PC-9 (cell line): ENCODE results near the gene SLC41A3. TPM values are rescaled to one million over a fixed set of nuclear protein-coding genes. Genes with fewer than 3 reads are reported as not detected.

Experiments
- BruUV-seq: library from RNA; stranded (reverse); fragments of 400-500 nt; replicated peaks from 2 replicates; lab custom pipeline; 2021; lab: Mats Ljungman, UMichigan
- CTCF ChIA-PET: fragments of 300-600 bp; sonication (Branson Sonifier 250); formaldehyde crosslinking; loops from one replicate; lab custom pipeline; 2022; ENCODE audit warnings: antibody characterized with exemption; lab: Charles Lee
- POLR2A ChIA-PET: fragments of 300-600 bp; sonication (Branson Sonifier 250); formaldehyde crosslinking; loops from one replicate; lab custom pipeline; 2022; ENCODE audit warnings: antibody characterized with exemption; ENCODE audit not compliant: unreplicated experiment; lab: Charles Lee
- DNase-seq, 2 experiments: peaks; one replicate each; pipeline versions ENCODE4 v3.0.0 to v3.0.0-alpha.2; 2015 to 2022; ENCODE audit warnings: mixed read lengths in 1 of 2
- H2AFZ ChIP-seq: fragments of 200-600 bp; sonication (generic); 2 replicates; pipeline ENCODE4 v1.8.1; 2017; ENCODE audit warnings: antibody characterized with exemption
- H3F3A ChIP-seq: fragments of 200-600 bp; sonication (generic); 2 replicates; pipeline ENCODE4 v1.8.1; 2017; ENCODE audit warnings: antibody characterized with exemption, mild to moderate bottlenecking, low read depth; ENCODE audit not compliant: insufficient read depth
- H3K27ac ChIP-seq: fragments of 200-600 bp; sonication (generic); 2 replicates; pipeline ENCODE4 v1.6.1; 2016; ENCODE audit warnings: mixed run types
- H3K27me3 ChIP-seq: fragments of 200-600 bp; sonication (generic); 2 replicates; pipeline ENCODE4 v1.6.1; 2016; ENCODE audit warnings: low read depth, mixed run types; ENCODE audit not compliant: insufficient read depth
- H3K36me3 ChIP-seq: fragments of 200-600 bp; sonication (generic); 2 replicates; pipeline ENCODE4 v1.6.1; 2016; ENCODE audit warnings: low read depth, mixed run types
- H3K4me1 ChIP-seq: fragments of 200-600 bp; sonication (generic); replicated peaks from 2 replicates; pipeline ENCODE4 v1.6.1; 2016; ENCODE audit warnings: mixed run types; ENCODE audit not compliant: insufficient read depth
- H3K4me2 ChIP-seq: fragments of 200-600 bp; sonication (generic); 2 replicates; pipeline ENCODE4 v1.6.1; 2017; ENCODE audit warnings: mixed run types
- H3K4me3 ChIP-seq: fragments of 200-600 bp; sonication (generic); 2 replicates; pipeline ENCODE4 v1.6.1; 2016; ENCODE audit warnings: mixed run types
- H3K79me2 ChIP-seq: fragments of 200-600 bp; sonication (generic); 2 replicates; pipeline ENCODE4 v1.6.1; 2017; ENCODE audit warnings: low read depth, mixed run types
- H3K9me2 ChIP-seq: fragments of 200-600 bp; sonication (generic); 2 replicates; pipeline ENCODE4 v1.8.1; 2017; ENCODE audit warnings: mild to moderate bottlenecking; ENCODE audit not compliant: insufficient read depth
- H3K9me3 ChIP-seq: fragments of 200-600 bp; sonication (generic); 2 replicates; pipeline ENCODE4 v1.8.1; 2016; ENCODE audit warnings: low read depth; ENCODE audit not compliant: insufficient read depth
- H4K20me1 ChIP-seq: fragments of 200-600 bp; sonication (generic); 2 replicates; pipeline ENCODE4 v1.8.1; 2017; ENCODE audit not compliant: insufficient read depth
- CTCF ChIP-seq: fragments of 200-600 bp; sonication (generic); conservative IDR thresholded peaks from 2 replicates; pipeline ENCODE4 v1.6.1; 2017; ENCODE audit warnings: mixed run types, antibody characterized with exemption, mild to moderate bottlenecking, moderate library complexity
- EZH2 ChIP-seq: fragments of 200-600 bp; sonication (generic); IDR thresholded peaks from 2 replicates; pipeline ENCODE4 v1.8.0; 2017; ENCODE audit warnings: antibody characterized with exemption, low read depth
- intact Hi-C: fragments of 100-400 bp; cut with micrococcal nuclease; formaldehyde crosslinking; loops from one replicate; pipeline ENCODE4 v1.10.0; 2022; ENCODE audit not compliant: unreplicated experiment
- total RNA-seq: library from RNA; stranded (reverse); gene quantifications from 2 replicates; pipeline ENCODE4 v1.2.3, GENCODE V29; 2021

Gene SLC41A3
- total RNA-seq, 1 experiment from 2014 or later: 67.0 TPM

DNA sequence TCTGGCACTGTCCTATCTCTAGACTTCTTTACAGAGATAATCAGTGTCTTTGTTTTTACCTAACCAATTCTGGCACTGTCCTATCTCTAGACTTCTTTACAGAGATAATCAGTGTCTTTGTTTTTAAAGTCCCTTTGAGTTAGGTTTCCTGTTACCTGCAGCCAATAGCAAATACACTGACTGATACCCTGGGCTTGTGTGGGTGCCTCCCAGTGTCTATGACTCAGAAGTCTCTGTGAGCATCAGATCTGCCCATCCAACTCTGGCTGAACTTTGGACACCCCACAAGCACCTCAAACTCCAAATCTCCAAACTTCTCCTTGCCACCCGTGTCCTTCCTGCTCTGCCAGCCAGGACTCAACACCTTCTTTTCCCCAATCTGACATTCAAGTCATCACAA is 30.4 kb downstream of the SLC41A3 start:
- H3K9me2 ChIP-seq: no peaks in the 10 kb centered on the region
- intact Hi-C loops: no loop called here
- CTCF ChIA-PET: no interaction called here

GRCh38 chr3:126052196-126053058 is 31.5 kb downstream of the SLC41A3 start:
- Histone ChIP-seq H3F3A (no peaks in the 10 kb centered on the region), H3K9me2 (no peaks in the 10 kb centered on the region), H3K27ac (no peak overlapping the region), H3K4me1 (peaks cover 8% of the 10 kb centered on the region; the same call in 1 of the 2 replicates), H3K4me3 (no peak overlapping the region), H3K79me2 (no peaks in the 10 kb centered on the region), H2AFZ (no peak overlapping the region), H3K36me3 (no peaks in the 10 kb centered on the region), H4K20me1 (no peaks in the 10 kb centered on the region), H3K27me3 (no peaks in the 10 kb centered on the region), H3K9me3 (no peaks in the 10 kb centered on the region), H3K4me2 (no peak overlapping the region)
- intact Hi-C loops: no loop called here
- ChIA-PET CTCF (no interaction called here), POLR2A (no interaction called here)
- no peak for DNase-seq
- TF ChIP-seq CTCF (no peak), EZH2 (no peak)
- no TSS peak for BruUV-seq

More for the DNA sequence above, 30.4 kb downstream of the SLC41A3 start:
- no peak overlapping the region for H2AFZ ChIP-seq
- H4K20me1 ChIP-seq: no peaks in the 10 kb centered on the region
- no peaks in the 10 kb centered on the region for H3K79me2 ChIP-seq
- peak in 1 of 2 experiments; percentile 27 for DNase-seq
- no peak overlapping the region for H3K4me2 ChIP-seq
- H3K4me3 ChIP-seq: no peak overlapping the region
- no peaks in the 10 kb centered on the region for H3F3A ChIP-seq
- H3K4me1 ChIP-seq: peaks cover 9% of the 10 kb centered on the region; the same call in 1 of the 2 replicates
- H3K27me3 ChIP-seq: no peaks in the 10 kb centered on the region
- H3K27ac ChIP-seq: no peak overlapping the region
- no peaks in the 10 kb centered on the region for H3K36me3 ChIP-seq
- TF ChIP-seq CTCF (no peak), EZH2 (no peak)
- no TSS peak for BruUV-seq
- H3K9me3 ChIP-seq: no peaks in the 10 kb centered on the region
- POLR2A ChIA-PET: no interaction called here

DNA sequence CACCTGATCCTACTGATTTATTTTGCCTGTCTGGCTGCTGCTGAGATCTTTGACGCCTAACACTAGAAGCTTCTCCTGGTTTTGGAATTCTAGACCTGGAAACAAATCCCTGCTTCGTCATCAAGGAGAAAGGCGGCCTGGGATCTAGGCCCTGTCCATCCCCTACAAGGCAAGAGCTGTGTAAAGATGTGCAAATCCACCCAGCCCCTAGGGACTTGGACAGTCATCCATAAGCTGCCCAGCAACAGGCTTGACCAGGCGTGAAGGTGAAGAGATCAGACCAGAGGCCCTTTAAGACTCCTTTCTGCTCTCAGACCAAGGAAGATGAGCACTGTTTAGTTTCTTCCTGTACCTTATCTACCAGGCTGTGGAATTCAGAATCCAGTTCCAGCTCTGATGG is 32.2 kb downstream of the SLC41A3 start:
- no peaks in the 10 kb centered on the region for H3F3A ChIP-seq
- intact Hi-C loops: no loop called here
- H3K4me3 ChIP-seq: no peak overlapping the region
- H3K4me2 ChIP-seq: no peak overlapping the region
- no peak overlapping the region for H3K27ac ChIP-seq
- no peak for TF ChIP-seq CTCF
- TF ChIP-seq EZH2: no peak
- CTCF ChIA-PET: no interaction called here
- no peaks in the 10 kb centered on the region for H3K9me3 ChIP-seq
- H3K4me1 ChIP-seq: peaks cover under 1% of the 10 kb centered on the region; the same call in 1 of the 2 replicates
- no peaks in the 10 kb centered on the region for H4K20me1 ChIP-seq
- no TSS peak for BruUV-seq
- H3K79me2 ChIP-seq: no peaks in the 10 kb centered on the region
- DNase-seq: no peak
- H3K36me3 ChIP-seq: no peaks in the 10 kb centered on the region
- POLR2A ChIA-PET: no interaction called here
- H2AFZ ChIP-seq: no peak overlapping the region
- H3K27me3 ChIP-seq: no peaks in the 10 kb centered on the region
- no peaks in the 10 kb centered on the region for H3K9me2 ChIP-seq
